ENCODE results near the gene ATP4B.

Gene ATP4B

DNA sequence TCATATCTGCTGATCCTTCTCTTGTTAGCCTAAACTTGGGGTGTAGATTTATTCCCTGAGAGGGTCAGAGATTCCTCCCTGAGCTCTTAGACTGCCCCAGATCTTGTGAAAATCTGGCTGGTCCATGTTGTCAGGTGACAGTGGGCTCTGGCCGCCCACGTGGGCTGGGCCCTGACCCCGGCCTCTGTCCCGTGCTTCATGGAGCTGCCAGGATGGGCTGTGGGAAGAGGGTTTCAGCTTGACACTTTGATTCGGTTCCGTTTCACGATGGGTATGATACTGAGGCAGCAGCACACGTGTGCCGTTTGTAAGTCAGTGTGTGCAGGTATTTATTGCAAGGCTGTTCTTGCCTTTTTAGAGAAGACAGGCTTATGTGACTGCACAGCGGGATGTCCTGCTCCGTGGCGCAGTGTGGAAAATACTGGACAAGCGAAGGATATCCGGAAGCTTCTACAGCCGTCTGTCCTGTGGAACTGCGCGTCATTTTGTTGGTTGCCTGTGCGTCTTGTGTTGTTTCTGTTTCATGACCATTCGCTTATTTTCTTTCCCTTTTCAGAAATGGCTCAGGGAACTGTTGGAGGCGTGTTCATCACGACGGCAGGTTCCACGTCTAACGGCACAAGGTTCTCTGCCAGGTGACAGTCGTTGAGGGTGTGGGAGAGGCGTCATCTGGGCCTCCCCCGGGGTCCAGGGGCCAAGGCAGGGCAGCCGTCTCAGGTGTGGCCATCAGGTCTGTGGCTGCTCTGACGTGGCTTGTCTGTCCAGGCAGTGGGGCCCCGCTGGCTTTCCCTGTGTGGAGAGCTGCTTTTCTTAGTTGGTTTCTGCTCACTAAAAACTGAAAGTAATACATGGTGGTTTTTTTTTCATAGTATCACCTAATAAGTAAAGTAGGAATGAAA is 20.5 kb downstream of the ATP4B start:
- TF ChIP-seq, protein P1, sequence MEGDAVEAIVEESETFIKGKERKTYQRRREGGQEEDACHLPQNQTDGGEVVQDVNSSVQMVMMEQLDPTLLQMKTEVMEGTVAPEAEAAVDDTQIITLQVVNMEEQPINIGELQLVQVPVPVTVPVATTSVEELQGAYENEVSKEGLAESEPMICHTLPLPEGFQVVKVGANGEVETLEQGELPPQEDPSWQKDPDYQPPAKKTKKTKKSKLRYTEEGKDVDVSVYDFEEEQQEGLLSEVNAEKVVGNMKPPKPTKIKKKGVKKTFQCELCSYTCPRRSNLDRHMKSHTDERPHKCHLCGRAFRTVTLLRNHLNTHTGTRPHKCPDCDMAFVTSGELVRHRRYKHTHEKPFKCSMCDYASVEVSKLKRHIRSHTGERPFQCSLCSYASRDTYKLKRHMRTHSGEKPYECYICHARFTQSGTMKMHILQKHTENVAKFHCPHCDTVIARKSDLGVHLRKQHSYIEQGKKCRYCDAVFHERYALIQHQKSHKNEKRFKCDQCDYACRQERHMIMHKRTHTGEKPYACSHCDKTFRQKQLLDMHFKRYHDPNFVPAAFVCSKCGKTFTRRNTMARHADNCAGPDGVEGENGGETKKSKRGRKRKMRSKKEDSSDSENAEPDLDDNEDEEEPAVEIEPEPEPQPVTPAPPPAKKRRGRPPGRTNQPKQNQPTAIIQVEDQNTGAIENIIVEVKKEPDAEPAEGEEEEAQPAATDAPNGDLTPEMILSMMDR (IDR thresholded peaks at IDR 0.05; ENCODE audit: low read depth, low read length): no peak
- in situ Hi-C loops (cut with HindIII; ENCODE audit: low sequenced_read_pairs): no loop called here
- H3K4me3 ChIP-seq (ENCODE audit: low read depth, low read length): no peak overlapping the region
- DNase-seq (ENCODE audit: low read depth, low spot score): no peak

DNA sequence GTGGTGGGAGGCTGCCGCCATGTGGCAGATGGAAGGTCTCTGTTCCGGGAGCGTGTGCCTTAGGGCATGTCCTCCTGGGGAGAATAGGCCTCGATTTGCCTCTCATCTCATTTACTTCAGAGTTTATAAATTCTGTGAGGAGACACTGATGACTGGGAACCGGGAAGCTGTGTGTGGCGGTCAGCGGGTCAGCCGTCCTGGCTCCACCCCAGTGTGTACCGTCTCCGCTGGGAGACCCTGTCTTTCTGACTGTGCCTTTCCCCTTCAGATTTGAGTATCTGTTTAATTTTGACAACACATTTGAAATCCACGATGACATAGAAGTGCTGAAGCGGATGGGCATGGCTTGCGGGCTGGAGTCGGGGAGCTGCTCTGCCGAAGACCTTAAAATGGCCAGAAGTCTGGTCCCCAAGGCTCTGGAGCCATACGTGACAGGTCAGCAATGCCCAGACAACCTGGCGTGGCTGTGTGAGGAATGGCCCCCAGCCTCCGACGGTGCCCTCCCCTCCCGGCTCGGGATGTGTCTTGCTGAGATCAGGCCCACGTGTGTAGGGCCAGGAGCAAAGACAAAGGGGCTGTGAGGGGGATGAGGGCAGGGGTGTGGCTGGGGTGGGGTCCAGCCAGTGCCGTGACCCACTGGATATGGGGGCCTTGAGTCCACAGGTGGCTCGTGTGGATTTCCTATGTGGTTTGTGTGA is 21.6 kb downstream of the ATP4B start:
- in situ Hi-C loops (cut with HindIII; ENCODE audit: low sequenced_read_pairs): no loop called here
- TF ChIP-seq, protein P1 (IDR thresholded peaks at IDR 0.05; ENCODE audit: low read depth, low read length): no peak
- H3K4me3 ChIP-seq (ENCODE audit: low read depth, low read length): no peak overlapping the region
- no peak for DNase-seq (ENCODE audit: low read depth, low spot score)

DNA sequence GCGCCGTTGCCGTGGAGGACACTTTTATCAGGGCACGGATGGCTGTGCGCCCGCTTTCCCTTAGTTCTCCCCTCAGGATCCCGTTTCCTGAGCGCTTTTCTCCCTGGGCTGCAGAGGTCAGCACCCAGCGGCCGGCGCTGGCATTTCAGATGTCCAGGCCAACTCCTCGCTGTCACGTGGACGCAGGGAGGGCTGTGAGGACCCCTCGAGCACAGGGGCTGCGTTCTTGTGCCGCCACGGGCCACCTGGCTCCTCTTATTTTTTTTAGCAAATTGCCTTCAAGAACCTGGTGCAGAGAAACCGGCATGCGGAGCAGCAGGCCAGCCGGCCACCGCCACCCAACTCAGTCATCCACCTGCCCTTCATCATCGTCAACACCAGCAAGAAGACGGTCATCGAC is 22.3 kb downstream of the ATP4B start:
- in situ Hi-C loops (cut with HindIII; ENCODE audit: low sequenced_read_pairs): no loop called here
- no peak overlapping the region for H3K4me3 ChIP-seq (ENCODE audit: low read depth, low read length)
- DNase-seq (ENCODE audit: low read depth, low spot score): no peak
- TF ChIP-seq, protein P1 (IDR thresholded peaks at IDR 0.05; ENCODE audit: low read depth, low read length): no peak

DNA sequence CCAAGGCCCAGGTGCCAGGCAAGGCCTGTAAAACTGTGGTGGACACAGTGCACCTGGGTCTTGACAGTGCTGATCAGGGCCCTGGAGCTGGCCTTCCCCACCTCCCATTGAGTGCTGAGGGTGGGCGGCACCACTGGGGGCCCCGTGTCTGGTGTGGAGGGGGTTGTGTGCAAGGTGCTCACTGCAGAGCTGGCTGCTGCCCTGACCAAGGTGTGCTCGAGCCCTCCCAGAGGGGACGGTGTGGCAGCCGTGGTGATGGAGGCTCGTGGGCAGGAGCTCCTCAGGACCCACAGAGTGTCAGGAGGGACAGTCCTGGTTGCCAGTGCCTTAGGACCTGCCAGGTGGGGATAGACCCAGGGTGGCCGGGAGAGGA is 23.0 kb downstream of the ATP4B start:
- in situ Hi-C loops (cut with HindIII; ENCODE audit: low sequenced_read_pairs): no loop called here
- no peak for DNase-seq (ENCODE audit: low read depth, low spot score)
- TF ChIP-seq, protein P1 (IDR thresholded peaks at IDR 0.05; ENCODE audit: low read depth, low read length): no peak
- H3K4me3 ChIP-seq (ENCODE audit: low read depth, low read length): no peak overlapping the region

DNA sequence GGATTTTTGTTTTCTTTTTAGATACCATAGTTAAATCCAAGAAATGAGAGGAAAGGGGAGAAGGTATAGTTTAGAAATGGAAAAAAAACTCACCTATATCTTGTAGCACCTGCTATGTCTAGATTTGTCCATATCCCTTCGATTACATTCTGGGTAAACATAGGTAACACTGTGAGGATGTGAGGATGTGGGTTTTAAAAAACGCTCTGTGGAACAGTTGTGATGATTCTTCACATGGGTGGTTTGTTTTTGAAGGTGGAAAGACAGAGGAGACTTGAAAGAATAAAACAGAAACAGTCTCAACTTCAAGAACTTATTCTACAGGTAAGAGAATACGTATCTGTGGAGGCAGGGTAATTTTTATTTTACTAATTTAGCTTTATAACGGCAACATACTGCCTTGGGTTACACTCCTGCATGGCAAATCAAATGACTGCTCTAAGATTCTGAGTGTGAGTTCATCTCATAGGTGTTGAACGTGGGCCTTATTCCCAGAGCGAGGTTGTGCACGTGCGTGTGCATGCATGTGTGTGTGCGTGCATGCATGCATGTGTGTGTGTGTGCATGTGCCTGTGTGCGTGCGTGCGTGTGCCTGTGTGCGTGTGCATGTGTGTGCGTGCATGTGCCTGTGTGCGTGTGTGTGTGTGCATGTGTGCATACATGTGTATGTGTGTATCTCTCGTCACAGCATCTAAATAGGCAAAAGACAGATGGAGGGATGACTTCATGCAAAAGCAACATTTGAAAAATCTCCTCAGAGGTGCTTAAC is 23.5 kb downstream of the ATP4B start:
- TF ChIP-seq, protein P1 (IDR thresholded peaks at IDR 0.05; ENCODE audit: low read depth, low read length): no peak
- no peak for DNase-seq (ENCODE audit: low read depth, low spot score)
- no peak overlapping the region for H3K4me3 ChIP-seq (ENCODE audit: low read depth, low read length)
- in situ Hi-C loops (cut with HindIII; ENCODE audit: low sequenced_read_pairs): no loop called here

DNA sequence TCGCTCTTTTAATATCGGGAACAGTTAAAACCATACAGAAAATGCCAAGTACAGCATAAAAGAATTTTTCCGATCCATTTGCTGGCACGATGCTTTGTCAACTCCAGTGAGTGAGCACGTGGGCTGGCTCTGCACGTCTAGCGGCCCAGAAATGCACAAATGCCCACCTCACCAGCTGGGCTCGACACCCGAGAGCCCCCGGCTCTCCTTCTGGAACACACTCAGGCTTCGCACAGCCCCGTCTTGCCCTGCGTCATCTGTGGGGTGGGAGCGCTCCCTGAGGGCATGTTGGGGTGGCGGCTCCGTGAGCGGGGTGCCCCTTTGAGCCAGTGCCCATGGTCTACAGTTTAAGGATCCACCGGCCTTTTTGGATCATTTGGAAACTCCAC is 24.5 kb downstream of the ATP4B start:
- no peak overlapping the region for H3K4me3 ChIP-seq (ENCODE audit: low read depth, low read length)
- TF ChIP-seq, protein P1 (IDR thresholded peaks at IDR 0.05; ENCODE audit: low read depth, low read length): no peak
- no peak for DNase-seq (ENCODE audit: low read depth, low spot score)
- in situ Hi-C loops (cut with HindIII; ENCODE audit: low sequenced_read_pairs): no loop called here
